Panc1 (cell line): ENCODE measurements around the gene INSIG2. TPM values are rescaled to one million over a fixed set of nuclear protein-coding genes. Genes with fewer than 3 reads are reported as not detected.

Experiments
- ATAC-seq: fragments of 200-7000 bp; cut with Tn5 transposase; 2 replicates; pipeline ENCODE4 v1.9.1; 2020; ENCODE audit warnings: mild to moderate bottlenecking, moderate library complexity
- BruUV-seq: library from RNA; stranded (reverse); fragments of 400-500 nt; replicated peaks from 2 replicates; lab custom pipeline; 2021; lab: Mats Ljungman, UMichigan
- CTCF ChIA-PET: fragments of 300-600 bp; sonication (Branson Sonifier 250); formaldehyde crosslinking; loops from one replicate; lab custom pipeline; 2022; ENCODE audit warnings: antibody characterized with exemption; lab: Charles Lee
- POLR2A ChIA-PET: fragments of 300-600 bp; sonication (Branson Sonifier 250); formaldehyde crosslinking; loops from one replicate; lab custom pipeline; 2022; ENCODE audit warnings: antibody characterized with exemption; lab: Charles Lee
- DNase-seq: peaks from one replicate; pipeline ENCODE4 v3.0.0-alpha.2; 2010; ENCODE audit warnings: low read depth, low spot score
- H3K27ac ChIP-seq: 2 replicates; pipeline ENCODE4 v1.5.1; 2011; ENCODE audit warnings: mild to moderate bottlenecking, low read length, inconsistent platforms
- H3K27me3 ChIP-seq: fragments of 200-500 bp; sonication (Bioruptor generic); 2 replicates; pipeline ENCODE4 v1.6.0; 2014; ENCODE audit warnings: low read length, inconsistent platforms; ENCODE audit not compliant: control insufficient read depth, insufficient read depth
- H3K36me3 ChIP-seq: fragments of 200-500 bp; sonication (Bioruptor generic); 2 replicates; pipeline ENCODE4 v1.5.1; 2014; ENCODE audit warnings: inconsistent platforms, mild to moderate bottlenecking, low read length, moderate library complexity; ENCODE audit not compliant: control insufficient read depth, insufficient read depth
- H3K4me1 ChIP-seq: 2 replicates; pipeline ENCODE4 v1.5.1; 2011; ENCODE audit warnings: inconsistent platforms, mild to moderate bottlenecking, low read length, moderate library complexity; ENCODE audit not compliant: control insufficient read depth, insufficient read depth
- H3K4me3 ChIP-seq, 2 experiments: 2 replicates each; pipeline ENCODE4 v1.5.1; 2011 to 2012; ENCODE audit warnings: low read depth in 2 of 2, low read length in 2 of 2, mild to moderate bottlenecking in 2 of 2, inconsistent platforms in 1 of 2, moderate library complexity in 1 of 2
- H3K9me3 ChIP-seq: fragments of 200-500 bp; sonication (Bioruptor generic); 2 replicates; pipeline ENCODE4 v1.5.1; 2014; ENCODE audit warnings: low read depth, mild to moderate bottlenecking, inconsistent platforms, low read length, moderate library complexity; ENCODE audit not compliant: control insufficient read depth, insufficient read depth
- POLR2AphosphoS5 ChIP-seq: IDR thresholded peaks from 2 replicates; pipeline ENCODE4 v1.6.1; 2012; ENCODE audit warnings: mild to moderate bottlenecking, low read depth, low read length, moderate library complexity
- SIN3A ChIP-seq: IDR thresholded peaks from 2 replicates; pipeline ENCODE4 v1.6.1; 2012; ENCODE audit warnings: low read depth, mild to moderate bottlenecking, low read length, moderate library complexity, borderline replicate concordance; ENCODE audit not compliant: insufficient read depth
- TCF7L2 ChIP-seq: IDR thresholded peaks from 2 replicates; pipeline ENCODE4 v1.6.1; 2011; ENCODE audit warnings: mild to moderate bottlenecking, low read depth, low read length, inconsistent platforms
- in situ Hi-C: cut with HindIII; loops from 2 replicates; pipeline ENCODE4 v1.10.0; 2016; ENCODE audit warnings: low sequenced_read_pairs, low pct_unique_long_range_greater_than_20kb
- intact Hi-C: fragments of 100-400 bp; cut with micrococcal nuclease; formaldehyde crosslinking; loops from one replicate; pipeline ENCODE4 v1.10.0; 2022; ENCODE audit not compliant: unreplicated experiment
- total RNA-seq: library from RNA; stranded (reverse); gene quantifications from one replicate; pipeline ENCODE4 v1.2.1, GENCODE V29; 2021; ENCODE audit not compliant: unreplicated experiment
- TF ChIP-seq, protein P1 (sequence below), 2 experiments: IDR thresholded peaks; 2 replicates each; pipeline ENCODE4 v1.6.1; 2011 to 2012; ENCODE audit warnings: low read depth in 2 of 2, control low read depth in 1 of 2, low read length in 1 of 2, mild to moderate bottlenecking in 1 of 2, moderate library complexity in 1 of 2; ENCODE audit not compliant: insufficient read depth in 1 of 2
- TF ChIP-seq, protein P2 (sequence below): fragments of 450-650 bp; IDR thresholded peaks from 2 replicates; pipeline ENCODE4 v1.5.1; 2017; ENCODE audit warnings: mild to moderate bottlenecking

INSIG2 gene
- total RNA-seq, 1 experiment from 2014 or later, result 9.9 TPM

DNA sequence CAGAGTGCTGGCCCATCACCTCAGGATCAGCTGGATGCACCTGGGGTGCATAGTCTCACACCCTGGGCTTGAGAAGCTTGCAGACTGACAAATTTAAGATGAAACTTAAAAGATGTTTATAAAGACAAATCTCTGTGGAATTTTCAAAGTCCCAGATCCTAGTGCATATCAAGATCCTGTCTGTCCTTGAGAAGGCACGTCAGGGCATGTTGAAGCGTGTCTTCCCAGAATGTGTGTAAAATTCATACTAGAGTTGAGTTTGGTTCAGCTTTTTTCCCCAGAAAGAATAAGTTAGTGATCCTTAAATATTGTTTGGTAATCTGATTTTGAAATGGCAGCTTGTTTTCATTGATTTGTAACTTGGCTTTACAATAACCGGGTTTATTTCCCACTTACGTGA, 27.5 kb downstream of the INSIG2 start:
- H3K36me3 ChIP-seq, result no peaks in the 10 kb centered on the region
- no TSS peak for BruUV-seq
- H3K9me3 ChIP-seq, result no peaks in the 10 kb centered on the region
- peaks cover 10% of the 10 kb centered on the region for H3K4me1 ChIP-seq
- intact Hi-C loops (no loop called here), in situ Hi-C loops (no loop called here)
- no peaks in the 10 kb centered on the region for H3K27me3 ChIP-seq
- no peak for ATAC-seq
- H3K27ac ChIP-seq, result no peak overlapping the region
- no peak for DNase-seq
- no peak overlapping the region for H3K4me3 ChIP-seq
- ChIA-PET CTCF (no interaction called here), POLR2A (no interaction called here)
- TF ChIP-seq POLR2AphosphoS5 (no peak), SIN3A (no peak)
- TF ChIP-seq, protein P1, sequence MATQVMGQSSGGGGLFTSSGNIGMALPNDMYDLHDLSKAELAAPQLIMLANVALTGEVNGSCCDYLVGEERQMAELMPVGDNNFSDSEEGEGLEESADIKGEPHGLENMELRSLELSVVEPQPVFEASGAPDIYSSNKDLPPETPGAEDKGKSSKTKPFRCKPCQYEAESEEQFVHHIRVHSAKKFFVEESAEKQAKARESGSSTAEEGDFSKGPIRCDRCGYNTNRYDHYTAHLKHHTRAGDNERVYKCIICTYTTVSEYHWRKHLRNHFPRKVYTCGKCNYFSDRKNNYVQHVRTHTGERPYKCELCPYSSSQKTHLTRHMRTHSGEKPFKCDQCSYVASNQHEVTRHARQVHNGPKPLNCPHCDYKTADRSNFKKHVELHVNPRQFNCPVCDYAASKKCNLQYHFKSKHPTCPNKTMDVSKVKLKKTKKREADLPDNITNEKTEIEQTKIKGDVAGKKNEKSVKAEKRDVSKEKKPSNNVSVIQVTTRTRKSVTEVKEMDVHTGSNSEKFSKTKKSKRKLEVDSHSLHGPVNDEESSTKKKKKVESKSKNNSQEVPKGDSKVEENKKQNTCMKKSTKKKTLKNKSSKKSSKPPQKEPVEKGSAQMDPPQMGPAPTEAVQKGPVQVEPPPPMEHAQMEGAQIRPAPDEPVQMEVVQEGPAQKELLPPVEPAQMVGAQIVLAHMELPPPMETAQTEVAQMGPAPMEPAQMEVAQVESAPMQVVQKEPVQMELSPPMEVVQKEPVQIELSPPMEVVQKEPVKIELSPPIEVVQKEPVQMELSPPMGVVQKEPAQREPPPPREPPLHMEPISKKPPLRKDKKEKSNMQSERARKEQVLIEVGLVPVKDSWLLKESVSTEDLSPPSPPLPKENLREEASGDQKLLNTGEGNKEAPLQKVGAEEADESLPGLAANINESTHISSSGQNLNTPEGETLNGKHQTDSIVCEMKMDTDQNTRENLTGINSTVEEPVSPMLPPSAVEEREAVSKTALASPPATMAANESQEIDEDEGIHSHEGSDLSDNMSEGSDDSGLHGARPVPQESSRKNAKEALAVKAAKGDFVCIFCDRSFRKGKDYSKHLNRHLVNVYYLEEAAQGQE (IDR thresholded peaks at IDR 0.05; ENCODE audit: insufficient read depth in 1 of 2, low read depth in 2 of 2, low read length in 1 of 2), result no peak
- TF ChIP-seq, protein P2, sequence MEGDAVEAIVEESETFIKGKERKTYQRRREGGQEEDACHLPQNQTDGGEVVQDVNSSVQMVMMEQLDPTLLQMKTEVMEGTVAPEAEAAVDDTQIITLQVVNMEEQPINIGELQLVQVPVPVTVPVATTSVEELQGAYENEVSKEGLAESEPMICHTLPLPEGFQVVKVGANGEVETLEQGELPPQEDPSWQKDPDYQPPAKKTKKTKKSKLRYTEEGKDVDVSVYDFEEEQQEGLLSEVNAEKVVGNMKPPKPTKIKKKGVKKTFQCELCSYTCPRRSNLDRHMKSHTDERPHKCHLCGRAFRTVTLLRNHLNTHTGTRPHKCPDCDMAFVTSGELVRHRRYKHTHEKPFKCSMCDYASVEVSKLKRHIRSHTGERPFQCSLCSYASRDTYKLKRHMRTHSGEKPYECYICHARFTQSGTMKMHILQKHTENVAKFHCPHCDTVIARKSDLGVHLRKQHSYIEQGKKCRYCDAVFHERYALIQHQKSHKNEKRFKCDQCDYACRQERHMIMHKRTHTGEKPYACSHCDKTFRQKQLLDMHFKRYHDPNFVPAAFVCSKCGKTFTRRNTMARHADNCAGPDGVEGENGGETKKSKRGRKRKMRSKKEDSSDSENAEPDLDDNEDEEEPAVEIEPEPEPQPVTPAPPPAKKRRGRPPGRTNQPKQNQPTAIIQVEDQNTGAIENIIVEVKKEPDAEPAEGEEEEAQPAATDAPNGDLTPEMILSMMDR, result no peak

DNA sequence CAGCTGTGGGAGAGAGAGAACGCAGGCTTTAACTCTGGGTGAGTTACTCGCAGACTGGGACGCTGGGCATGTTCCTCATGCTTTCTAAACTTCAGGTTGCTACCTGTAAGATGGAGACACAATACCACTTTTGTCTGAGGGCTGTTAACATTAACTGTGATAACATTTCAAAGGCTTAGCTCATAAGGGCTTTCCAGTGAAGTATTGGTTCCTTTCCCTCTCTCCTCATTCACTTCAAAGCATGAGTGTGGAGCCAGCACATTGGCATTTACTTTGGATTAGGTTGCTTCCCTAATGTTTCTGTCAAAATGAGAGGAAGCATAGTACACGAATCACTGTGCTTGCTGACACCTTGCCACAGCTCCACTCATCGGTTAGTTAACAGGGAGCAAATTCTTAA, 30.2 kb downstream of the INSIG2 start:
- POLR2A ChIA-PET, result no interaction called here
- no peaks in the 10 kb centered on the region for H3K27me3 ChIP-seq
- no peaks in the 10 kb centered on the region for H3K9me3 ChIP-seq
- BruUV-seq, result no TSS peak
- no peak overlapping the region for H3K4me3 ChIP-seq
- no peaks in the 10 kb centered on the region for H3K36me3 ChIP-seq
- in situ Hi-C loops (no loop called here), intact Hi-C loops (no loop called here)
- CTCF ChIA-PET, result no interaction called here
- TF ChIP-seq POLR2AphosphoS5, result no peak
- TF ChIP-seq TCF7L2, result no peak
- TF ChIP-seq, protein P1 (IDR thresholded peaks at IDR 0.05; ENCODE audit: insufficient read depth in 1 of 2, low read depth in 2 of 2, low read length in 1 of 2), result no peak
- TF ChIP-seq SIN3A, result no peak
- TF ChIP-seq, protein P2, result no peak
- no peaks in the 10 kb centered on the region for H3K4me1 ChIP-seq
- DNase-seq, result no peak
- no peak overlapping the region for H3K27ac ChIP-seq
- ATAC-seq, result no peak
